Endothelial cell of umbilical vein (primary cell): Measurements from ENCODE around the gene MMP23B. TPM values are rescaled to one million over a fixed set of nuclear protein-coding genes. Genes with fewer than 3 reads are reported as not detected.

Source experiments
- BruUV-seq: library from RNA; stranded (reverse); fragments of 400-500 nt; replicated peaks from 2 replicates; lab custom pipeline; 2021; lab: Mats Ljungman, UMichigan
- CTCF ChIA-PET: fragments of 300-600, 350-600 bp; sonication (Branson Sonifier 250); formaldehyde crosslinking; loops from one replicate; lab custom pipeline; 2021; ENCODE audit warnings: antibody characterized with exemption, inconsistent platforms; lab: Charles Lee
- POLR2A ChIA-PET: fragments of 300-600, 350-600 bp; sonication (Branson Sonifier 250); formaldehyde crosslinking; loops from one replicate; lab custom pipeline; 2021; ENCODE audit warnings: antibody characterized with exemption, inconsistent platforms; lab: Charles Lee
- DNase-seq: peaks from one replicate; pipeline ENCODE4 v3.0.0-alpha.2; 2011; ENCODE audit warnings: low read depth, low spot score
- FAIRE-seq: peaks from 2 replicates; lab custom pipeline; 2011; peaks lifted over from hg19 to GRCh38; lab: Jason Lieb, UNC
- H2AFZ ChIP-seq: 2 replicates; pipeline ENCODE4 v1.6.0; 2012; ENCODE audit warnings: low read depth, low read length, control low read depth, inconsistent platforms
- H3K27ac ChIP-seq: 2 replicates; pipeline ENCODE4 v1.5.1; 2011; ENCODE audit warnings: low read depth, mild to moderate bottlenecking, control low read depth, low read length, moderate library complexity; ENCODE audit not compliant: insufficient read depth
- H3K27me3 ChIP-seq, 2 experiments: 2 replicates each; pipeline versions ENCODE4 v1.6.0 to v1.6.1; 2011; ENCODE audit warnings: low read length in 2 of 2, mixed read lengths in 1 of 2; ENCODE audit not compliant: control insufficient read depth in 2 of 2, insufficient read depth in 2 of 2
- H3K36me3 ChIP-seq, 2 experiments: 2 replicates in 1 of 2; 3 replicates in 1 of 2; pipeline ENCODE4 v1.5.1; 2011; ENCODE audit warnings: low read length in 2 of 2, mild to moderate bottlenecking in 1 of 2, moderate library complexity in 1 of 2; ENCODE audit not compliant: control insufficient read depth in 2 of 2, insufficient read depth in 2 of 2; ENCODE audit errors: extremely low read depth in 1 of 2
- H3K4me1 ChIP-seq: 3 replicates; pipeline ENCODE4 v1.5.1; 2011; ENCODE audit warnings: mild to moderate bottlenecking, low read length; ENCODE audit not compliant: control insufficient read depth, insufficient read depth; ENCODE audit errors: extremely low read depth
- H3K4me2 ChIP-seq: 2 replicates; pipeline ENCODE4 v1.6.1; 2011; ENCODE audit warnings: low read length, control low read depth, mixed read lengths; ENCODE audit not compliant: insufficient read depth
- H3K4me3 ChIP-seq, 3 experiments: fragments of 200-600 bp in 1 of 3; sonication (generic), shearing (Covaris generic) in 1 of 3; replicated peaks in 1 of 3; 2 replicates each; pipeline ENCODE4 v1.5.1; 2011 to 2016; ENCODE audit warnings: control low read depth in 3 of 3, low read length in 3 of 3, mild to moderate bottlenecking in 2 of 3, inconsistent platforms in 1 of 3, low read depth in 1 of 3, moderate library complexity in 1 of 3; ENCODE audit not compliant: insufficient read depth in 1 of 3
- H3K79me2 ChIP-seq: 2 replicates; pipeline ENCODE4 v1.6.0; 2012; ENCODE audit warnings: low read length, inconsistent platforms; ENCODE audit not compliant: control insufficient read depth, insufficient read depth
- H3K9ac ChIP-seq: replicated peaks from 2 replicates; pipeline ENCODE3; 2011; ENCODE audit warnings: low read length, control low read depth; ENCODE audit not compliant: insufficient read depth; ENCODE audit errors: extremely low read depth
- H3K9me1 ChIP-seq: replicated peaks from 3 replicates; pipeline ENCODE4 v1.6.0; 2011; ENCODE audit warnings: mild to moderate bottlenecking, low read length; ENCODE audit not compliant: control insufficient read depth, insufficient read depth; ENCODE audit errors: extremely low read depth
- H3K9me3 ChIP-seq: replicated peaks from 2 replicates; pipeline ENCODE4 v1.5.1; 2012; ENCODE audit warnings: low read length, inconsistent platforms; ENCODE audit not compliant: control insufficient read depth, insufficient read depth
- H4K20me1 ChIP-seq: replicated peaks from 2 replicates; pipeline ENCODE3; 2011; ENCODE audit warnings: mild to moderate bottlenecking, low read length; ENCODE audit not compliant: control insufficient read depth, insufficient read depth; ENCODE audit errors: extremely low read depth
- EZH2 ChIP-seq: IDR thresholded peaks from 2 replicates; pipeline ENCODE4 v1.6.1; 2012; ENCODE audit warnings: borderline replicate concordance, low read depth, mild to moderate bottlenecking, moderate library complexity, low read length, inconsistent platforms; ENCODE audit not compliant: severe bottlenecking
- FOS ChIP-seq: IDR thresholded peaks from 2 replicates; pipeline ENCODE4 v1.6.1; 2011; ENCODE audit warnings: mild to moderate bottlenecking, low read length, moderate library complexity, borderline replicate concordance; ENCODE audit not compliant: insufficient read depth
- GATA2 ChIP-seq: IDR thresholded peaks from 2 replicates; pipeline ENCODE4 v1.7.0; 2011; ENCODE audit warnings: low read depth, mild to moderate bottlenecking, moderate library complexity, mixed read lengths, low read length; ENCODE audit not compliant: insufficient read length, insufficient read depth
- JUN ChIP-seq: IDR thresholded peaks from 2 replicates; pipeline ENCODE4 v1.6.1; 2011; ENCODE audit warnings: borderline replicate concordance, low read depth; ENCODE audit not compliant: insufficient read length, insufficient read depth
- MYC ChIP-seq: IDR thresholded peaks from one replicate; pipeline ENCODE4 v1.6.1; 2011; ENCODE audit warnings: mild to moderate bottlenecking, low read depth, low read length
- POLR2A ChIP-seq: IDR thresholded peaks from 2 replicates; pipeline ENCODE4 v1.6.1; 2012; ENCODE audit warnings: low read depth, mild to moderate bottlenecking, control low read depth, low read length
- POLR2AphosphoS5 ChIP-seq: IDR thresholded peaks from 2 replicates; pipeline ENCODE4 v1.6.1; 2012; ENCODE audit warnings: low read depth, mild to moderate bottlenecking, control low read depth, low read length, moderate library complexity; ENCODE audit not compliant: insufficient read depth
- dilution Hi-C: fragments of 300-500 bp; cut with MboI; formaldehyde crosslinking; loops from one replicate; pipeline ENCODE4 v1.15.0; 2019; ENCODE audit warnings: low sequenced_read_pairs; ENCODE audit not compliant: extremely low pct_ligation_motif_present
- intact Hi-C: fragments of 100-400 bp; cut with micrococcal nuclease; formaldehyde crosslinking; loops from one replicate; pipeline ENCODE4 v1.10.0; 2022
- polyA plus RNA-seq, 4 experiments: library from polyadenylated mRNA; depleted of rRNA in 3 of 4; stranded (reverse) in 3 of 4; unstranded in 1 of 4; fragments of >200 nt; gene quantifications; 2 replicates each; pipeline versions ENCODE4 v1.2.1 to v1.2.3, GENCODE V29; 2011 to 2012; ENCODE audit warnings: missing spikeins in 1 of 4
- total RNA-seq: library from RNA; stranded (reverse); gene quantifications from 2 replicates; pipeline ENCODE4 v1.2.3, GENCODE V29; 2021
- TF ChIP-seq, protein P1 (sequence below): IDR thresholded peaks from 2 replicates; pipeline ENCODE4 v1.6.1; 2011; ENCODE audit not compliant: insufficient read depth, insufficient read length

MMP23B gene
- total and polyA plus RNA-seq, 2 donors (not counting 3 experiments of a cell fraction or from before 2014, with no cell fraction given): 0.62 to 5.3 TPM

GRCh38 chr1:1680031-1680911 is 48.3 kb downstream of the MMP23B start:
- Histone ChIP-seq H3K9me1 (no peaks in the 10 kb centered on the region), H4K20me1 (no peaks in the 10 kb centered on the region), H3K27ac (no peak overlapping the region), H2AFZ (no peak overlapping the region), H3K27me3 (no peaks in the 10 kb centered on the region), H3K4me1 (no peaks in the 10 kb centered on the region), H3K4me2 (no peak overlapping the region), H3K9me3 (no peaks in the 10 kb centered on the region), H3K9ac (no peak overlapping the region), H3K36me3 (no peaks in the 10 kb centered on the region), H3K4me3 (no peak overlapping the region), H3K79me2 (peaks cover 31% of the 10 kb centered on the region)
- TF ChIP-seq POLR2AphosphoS5 (no peak), FOS (no peak), POLR2A (no peak), MYC (no peak), EZH2 (no peak)
- TF ChIP-seq, protein P1, sequence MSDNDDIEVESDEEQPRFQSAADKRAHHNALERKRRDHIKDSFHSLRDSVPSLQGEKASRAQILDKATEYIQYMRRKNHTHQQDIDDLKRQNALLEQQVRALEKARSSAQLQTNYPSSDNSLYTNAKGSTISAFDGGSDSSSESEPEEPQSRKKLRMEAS: no peak
- intact Hi-C loops (no loop called here), dilution Hi-C loops (no loop called here)
- DNase-seq (no peak), FAIRE-seq (no peak)
- BruUV-seq: no TSS peak
- ChIA-PET CTCF (interaction anchor here (2.4 kb wide), 1 partner anchor 14 kb away, joined by 8 read pairs; no protein-coding TSS in a partner anchor), POLR2A (no interaction called here)

DNA sequence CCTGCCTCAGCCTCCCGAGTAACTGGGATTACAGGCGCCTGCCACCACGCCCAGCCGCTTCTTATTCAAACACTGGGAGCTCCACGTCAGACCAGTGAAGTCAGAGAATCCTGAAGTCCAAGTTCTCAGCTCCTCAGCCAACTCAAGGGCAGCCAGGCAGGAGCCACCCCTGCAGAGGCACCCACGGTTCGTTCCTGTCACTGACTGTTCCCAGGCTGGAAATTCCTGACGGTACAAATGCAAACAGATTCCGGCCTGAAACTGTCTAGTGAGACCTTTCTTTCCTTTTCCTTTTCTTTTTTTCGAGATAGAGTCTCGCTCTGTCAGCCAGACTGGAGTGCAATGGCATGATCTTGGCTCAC is 48.9 kb downstream of the MMP23B start:
- FAIRE-seq (no peak), DNase-seq (no peak)
- H2AFZ ChIP-seq: no peak overlapping the region
- no peaks in the 10 kb centered on the region for H3K9me3 ChIP-seq
- H3K9ac ChIP-seq: no peak overlapping the region
- peaks cover 36% of the 10 kb centered on the region for H3K79me2 ChIP-seq
- no peaks in the 10 kb centered on the region for H4K20me1 ChIP-seq
- no peak overlapping the region for H3K4me3 ChIP-seq
- H3K9me1 ChIP-seq: no peaks in the 10 kb centered on the region
- intact Hi-C loops: no loop called here
- H3K36me3 ChIP-seq: no peaks in the 10 kb centered on the region
- no peaks in the 10 kb centered on the region for H3K27me3 ChIP-seq
- no peak for TF ChIP-seq POLR2AphosphoS5
- no peak for TF ChIP-seq MYC
- no peak for TF ChIP-seq EZH2
- TF ChIP-seq FOS: no peak
- TF ChIP-seq, protein P1: no peak
- no peak for TF ChIP-seq GATA2
- TF ChIP-seq JUN: no peak
- no peak overlapping the region for H3K27ac ChIP-seq
- ChIA-PET POLR2A (no interaction called here), CTCF (no interaction called here)
- dilution Hi-C loops: no loop called here
- H3K4me2 ChIP-seq: no peak overlapping the region
- BruUV-seq: no TSS peak
- no peaks in the 10 kb centered on the region for H3K4me1 ChIP-seq
